B cell (primary cell): ENCODE results near the gene CEND1. TPM values are rescaled to one million over a fixed set of nuclear protein-coding genes. Genes with fewer than 3 reads are reported as not detected.
A peak's percentile ranks its signal among the peaks of the same experiment; 100 is the strongest.

Experiments
- ATAC-seq: fragments of 200-7000 bp; cut with Tn5 transposase; one replicate; pipeline ENCODE4 v1.10.0; 2021; ENCODE audit warnings: low read depth, mild to moderate bottlenecking, moderate number of reproducible peaks, moderate library complexity
- CTCF ChIA-PET: fragments of 350-600 bp; sonication (Branson Sonifier 250); formaldehyde crosslinking; loops from one replicate; lab custom pipeline; 2021; ENCODE audit warnings: antibody characterized with exemption, inconsistent platforms; lab: Charles Lee
- POLR2A ChIA-PET: fragments of 350-600 bp; sonication (Branson Sonifier 250); formaldehyde crosslinking; loops from one replicate; lab custom pipeline; 2021; ENCODE audit warnings: antibody characterized with exemption; lab: Charles Lee
- DNase-seq: peaks from one replicate; pipeline ENCODE4 v3.0.0; 2013
- H2AFZ ChIP-seq: 2 replicates; pipeline ENCODE4 v1.6.1; 2012; ENCODE audit warnings: mild to moderate bottlenecking, low read depth, low read length; ENCODE audit not compliant: insufficient read depth, poor library complexity, severe bottlenecking
- H3K27ac ChIP-seq, 2 donors: 1 replicate in 1 of 2; 2 replicates in 1 of 2; pipeline ENCODE4 v1.5.1; 2012 to 2013; ENCODE audit warnings: low read length in 2 of 2, mild to moderate bottlenecking in 2 of 2, moderate library complexity in 1 of 2
- H3K27me3 ChIP-seq, 4 experiments: fragments of 200-600 bp in 1 of 4; sonication (generic) in 1 of 4; replicated peaks in 1 of 4; 1 replicate in 2 of 4; 2 replicates in 2 of 4; pipeline versions ENCODE4 v1.6.1 to v1.7.0; 2013 to 2016; ENCODE audit warnings: low read length in 3 of 4, mild to moderate bottlenecking in 2 of 4, mixed read lengths in 1 of 4, moderate library complexity in 1 of 4; ENCODE audit not compliant: insufficient read depth in 4 of 4, control insufficient read depth in 3 of 4; ENCODE audit errors: control extremely low read depth in 1 of 4
- H3K36me3 ChIP-seq, 2 experiments: replicated peaks in 1 of 2; 1 replicate in 1 of 2; 2 replicates in 1 of 2; pipeline versions ENCODE4 v1.6.1 to v1.7.1; 2013; ENCODE audit warnings: low read length in 1 of 2; ENCODE audit not compliant: insufficient read depth in 2 of 2, control insufficient read depth in 1 of 2; ENCODE audit errors: control extremely low read depth in 1 of 2, extremely low read depth in 1 of 2
- H3K4me1 ChIP-seq, 2 donors: fragments of 200-600 bp in 1 of 2; sonication (generic) in 1 of 2; 1 replicate in 1 of 2; 2 replicates in 1 of 2; pipeline versions ENCODE4 v1.5.1 to v1.6.1; 2013 to 2017; ENCODE audit warnings: low read length in 2 of 2; ENCODE audit not compliant: control insufficient read depth in 2 of 2, insufficient read depth in 2 of 2
- H3K4me2 ChIP-seq: replicated peaks from 2 replicates; pipeline ENCODE3; 2012; ENCODE audit warnings: mild to moderate bottlenecking, low read depth, low read length; ENCODE audit not compliant: poor library complexity, severe bottlenecking
- H3K4me3 ChIP-seq, 5 experiments: fragments of 200-600 bp in 1 of 5; sonication (generic) in 1 of 5; 1 replicate in 3 of 5; 2 replicates in 2 of 5; pipeline versions ENCODE4 v1.5.1 to v1.7.0; 2011 to 2016; ENCODE audit warnings: low read length in 4 of 5, mild to moderate bottlenecking in 4 of 5, low read depth in 2 of 5, control low read depth in 1 of 5, moderate library complexity in 1 of 5; ENCODE audit not compliant: insufficient read depth in 1 of 5; ENCODE audit errors: control extremely low read depth in 1 of 5, extremely low read depth in 1 of 5
- H3K79me2 ChIP-seq: fragments of 200-600 bp; sonication (generic); one replicate; pipeline ENCODE4 v1.6.0; 2016; ENCODE audit warnings: low read length; ENCODE audit not compliant: control insufficient read depth, insufficient read depth
- H3K9ac ChIP-seq: fragments of 200-600 bp; sonication (generic); 2 replicates; pipeline ENCODE4 v1.6.1; 2017; ENCODE audit warnings: mild to moderate bottlenecking, low read length, moderate library complexity
- H3K9me3 ChIP-seq, 3 donors: one replicate each; pipeline versions ENCODE4 v1.6.1 to v1.7.1; 2013; ENCODE audit warnings: low read length in 2 of 3; ENCODE audit not compliant: control insufficient read depth in 2 of 3, insufficient read depth in 1 of 3; ENCODE audit errors: control extremely low read depth in 1 of 3
- H4K20me1 ChIP-seq: 2 replicates; pipeline ENCODE4 v1.6.0; 2012; ENCODE audit warnings: mild to moderate bottlenecking, low read length; ENCODE audit not compliant: insufficient read depth, control insufficient read depth, poor library complexity, severe bottlenecking
- H3K27ac Mint-ChIP-seq: one replicate; pipeline ENCODE4 v1.8.0; 2021; ENCODE audit warnings: mixed read lengths
- H3K27me3 Mint-ChIP-seq: one replicate; pipeline ENCODE4 v1.8.0; 2021; ENCODE audit warnings: mixed read lengths
- H3K4me1 Mint-ChIP-seq: one replicate; pipeline ENCODE4 v1.8.0; 2021; ENCODE audit warnings: mixed read lengths
- H3K4me3 Mint-ChIP-seq: one replicate; pipeline ENCODE4 v1.8.0; 2021; ENCODE audit warnings: mixed read lengths
- H3K9me3 Mint-ChIP-seq: one replicate; pipeline ENCODE4 v1.8.0; 2022; ENCODE audit warnings: mixed read lengths; ENCODE audit not compliant: insufficient read depth
- EZH2 ChIP-seq: IDR thresholded peaks from 2 replicates; pipeline ENCODE4 v1.6.1; 2012; ENCODE audit warnings: borderline replicate concordance, low read depth, mild to moderate bottlenecking, moderate library complexity, low read length; ENCODE audit not compliant: insufficient read depth, poor library complexity, severe bottlenecking
- WGBS: methylation state at CpG from one replicate; pipeline ENCODE4 v1.1.5; 2013; ENCODE audit warnings: missing lambda C conversion rate; ENCODE audit not compliant: insufficient coverage; 5-methylcytosine and 5-hydroxymethylcytosine counted together
- intact Hi-C: fragments of 100-400 bp; cut with micrococcal nuclease; formaldehyde crosslinking; loops from one replicate; pipeline ENCODE4 v1.10.0; 2022
- polyA plus RNA-seq: library from polyadenylated mRNA; depleted of rRNA; stranded (reverse); fragments of >200 nt; gene quantifications from 2 replicates; pipeline ENCODE4 v1.2.3, GENCODE V29; 2012
- total RNA-seq, 2 donors: library from RNA; stranded (reverse); fragments of 120-200 nt in 1 of 2; gene quantifications; 1 replicate in 1 of 2; 2 replicates in 1 of 2; pipeline versions ENCODE4 v1.2.3 to v1.2.4, GENCODE V29; 2013 to 2022
- TF ChIP-seq, protein P1 (sequence below): fragments of 200-600 bp; IDR thresholded peaks from one replicate; pipeline ENCODE4 v1.8.0; 2022; ENCODE audit warnings: antibody characterized with exemption, mild to moderate bottlenecking

The CEND1 gene
- total and polyA plus RNA-seq, 2 donors (not counting 1 experiment from before 2014, with no cell fraction given) = 0.13 to 0.39 TPM

DNA sequence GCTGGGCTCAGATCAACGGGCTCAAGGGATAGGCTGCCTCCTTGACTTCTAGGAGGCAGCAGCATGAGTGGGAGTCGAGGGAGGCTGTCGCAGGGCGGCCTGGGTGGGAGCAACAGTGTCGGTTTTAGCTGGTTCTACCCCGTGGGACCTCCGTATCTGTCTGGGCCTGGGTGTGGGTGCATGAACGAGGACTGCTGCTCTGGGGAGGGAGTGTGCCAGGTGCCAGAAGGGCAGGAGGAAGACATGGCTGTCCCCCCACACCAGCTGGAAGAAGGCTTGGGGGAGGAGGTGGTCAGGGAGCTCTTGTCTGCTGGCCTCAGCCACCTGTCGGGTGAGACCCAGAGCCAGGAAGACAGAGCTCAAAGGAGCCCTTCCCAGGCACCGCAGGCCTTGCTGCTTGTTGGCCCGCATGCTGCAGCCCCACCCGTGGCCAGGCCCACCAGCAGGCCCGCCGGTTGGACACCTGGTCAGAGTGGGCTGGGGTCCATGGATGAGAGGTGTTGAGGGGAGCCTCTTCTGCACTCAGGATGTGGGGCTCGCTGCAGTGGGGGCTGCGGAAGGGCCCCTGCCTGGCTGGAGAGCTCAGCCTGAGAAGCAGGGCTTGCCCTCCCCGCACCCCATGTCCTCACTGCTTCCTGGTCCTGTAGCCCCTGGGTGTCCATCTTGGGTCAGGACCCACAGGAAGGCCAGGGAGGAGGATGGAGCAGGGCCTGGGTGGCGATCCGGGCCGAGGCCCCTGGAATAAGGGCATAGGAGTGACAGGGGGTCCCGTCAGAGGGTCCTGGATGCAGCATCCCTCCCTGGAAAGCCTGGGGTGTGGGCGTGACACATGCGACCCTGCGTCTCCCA lies 3.4 kb downstream of the CEND1 start:
- peaks cover 10 to 20% of the 10 kb centered on the region in 2 donors for H3K4me1 ChIP-seq
- peaks cover 16% of the 10 kb centered on the region for H4K20me1 ChIP-seq
- intact Hi-C loops = no loop called here
- TF ChIP-seq, protein P1, sequence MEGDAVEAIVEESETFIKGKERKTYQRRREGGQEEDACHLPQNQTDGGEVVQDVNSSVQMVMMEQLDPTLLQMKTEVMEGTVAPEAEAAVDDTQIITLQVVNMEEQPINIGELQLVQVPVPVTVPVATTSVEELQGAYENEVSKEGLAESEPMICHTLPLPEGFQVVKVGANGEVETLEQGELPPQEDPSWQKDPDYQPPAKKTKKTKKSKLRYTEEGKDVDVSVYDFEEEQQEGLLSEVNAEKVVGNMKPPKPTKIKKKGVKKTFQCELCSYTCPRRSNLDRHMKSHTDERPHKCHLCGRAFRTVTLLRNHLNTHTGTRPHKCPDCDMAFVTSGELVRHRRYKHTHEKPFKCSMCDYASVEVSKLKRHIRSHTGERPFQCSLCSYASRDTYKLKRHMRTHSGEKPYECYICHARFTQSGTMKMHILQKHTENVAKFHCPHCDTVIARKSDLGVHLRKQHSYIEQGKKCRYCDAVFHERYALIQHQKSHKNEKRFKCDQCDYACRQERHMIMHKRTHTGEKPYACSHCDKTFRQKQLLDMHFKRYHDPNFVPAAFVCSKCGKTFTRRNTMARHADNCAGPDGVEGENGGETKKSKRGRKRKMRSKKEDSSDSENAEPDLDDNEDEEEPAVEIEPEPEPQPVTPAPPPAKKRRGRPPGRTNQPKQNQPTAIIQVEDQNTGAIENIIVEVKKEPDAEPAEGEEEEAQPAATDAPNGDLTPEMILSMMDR = no peak
- no peak for TF ChIP-seq EZH2
- ATAC-seq = no peak
- no peak overlapping the region for H3K4me2 ChIP-seq
- no peak for DNase-seq
- H3K9ac ChIP-seq = no peak overlapping the region
- H3K9me3 Mint-ChIP-seq = no peaks in the 10 kb centered on the region
- POLR2A ChIA-PET = no interaction called here
- no peak overlapping the region for H3K27ac Mint-ChIP-seq
- H3K27ac ChIP-seq = no peak overlapping the region
- CTCF ChIA-PET = no interaction called here
- peaks cover 0 to 24% (median 5%) of the 10 kb centered on the region in 4 experiments for H3K27me3 ChIP-seq
- WGBS = 89% methylated on average over 24 of the region's 24 CpGs
- H3K9me3 ChIP-seq = peaks cover 0 to 3% (median 0%) of the 10 kb centered on the region in 3 donors
- H2AFZ ChIP-seq = no peak overlapping the region
- H3K4me1 Mint-ChIP-seq = peaks cover 4% of the 10 kb centered on the region
- H3K27me3 Mint-ChIP-seq = no peaks in the 10 kb centered on the region
- H3K79me2 ChIP-seq = peaks cover 2% of the 10 kb centered on the region
- peaks cover 0 to under 1% of the 10 kb centered on the region in 2 experiments for H3K36me3 ChIP-seq
- H3K4me3 ChIP-seq = no peak overlapping the region
- H3K4me3 Mint-ChIP-seq = no peak overlapping the region

DNA sequence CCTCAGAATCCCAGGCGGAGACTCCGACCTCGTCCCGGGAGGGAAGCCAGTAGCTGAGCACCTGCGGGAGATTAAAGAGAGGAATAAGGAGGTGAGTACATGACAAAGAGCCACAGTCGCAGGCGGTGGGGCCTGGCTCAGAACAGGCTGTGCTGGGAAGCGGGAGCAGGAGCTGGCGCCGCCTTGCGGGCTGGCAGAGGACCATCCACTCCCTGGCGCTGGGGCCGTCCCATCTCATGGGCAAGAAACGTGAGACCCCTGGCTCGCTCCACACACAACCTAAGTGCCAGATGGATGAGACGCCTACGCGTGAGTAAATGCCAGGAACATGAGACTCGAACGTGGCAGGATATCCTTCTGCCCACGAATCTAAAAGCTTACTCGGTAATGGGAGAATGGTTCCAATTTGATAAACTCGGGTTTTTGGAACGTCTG lies 6.3 kb downstream of the CEND1 start:
- WGBS = 63% methylated on average over 24 of the region's 24 CpGs
- TF ChIP-seq, protein P1 = peak; percentile 36
- no peak for TF ChIP-seq EZH2
- CTCF ChIA-PET = interaction anchor here (0.8 to 2.0 kb wide), 3 partner anchors 12 to 444 kb away, joined by 3 to 4 read pairs (median 4); no protein-coding TSS in a partner anchor

More for the DNA sequence above, 6.3 kb downstream of the CEND1 start:
- ATAC-seq (peak; percentile 41), DNase-seq (no peak)
- Histone ChIP-seq H3K36me3 (no peaks in the 10 kb centered on the region), H3K9ac (no peak overlapping the region), H3K4me3 (no peak overlapping the region), H3K4me1 (peaks cover 4 to 11% of the 10 kb centered on the region in 2 donors), H3K27ac (no peak overlapping the region), H3K79me2 (peaks cover 5% of the 10 kb centered on the region), H3K9me3 (no peaks in the 10 kb centered on the region), H3K4me2 (no peak overlapping the region), H2AFZ (no peak overlapping the region), H4K20me1 (peaks cover 20% of the 10 kb centered on the region), H3K27me3 (peaks cover 0 to 5% (median 0%) of the 10 kb centered on the region in 4 experiments)
- Mint-ChIP-seq H3K27me3 (no peaks in the 10 kb centered on the region), H3K4me1 (peaks cover 8% of the 10 kb centered on the region), H3K4me3 (no peak overlapping the region), H3K9me3 (no peaks in the 10 kb centered on the region), H3K27ac (no peak overlapping the region)
- POLR2A ChIA-PET = interaction anchor here (0.6 to 0.9 kb wide), 2 partner anchors 9 to 229 kb away, joined by 3 to 5 read pairs; no protein-coding TSS in a partner anchor
- intact Hi-C loops = no loop called here
